Fibroblast of lung (primary cell): Measurements from ENCODE around the gene SP6.

Experiments used
- EZH2 ChIP-seq: IDR thresholded peaks from 2 replicates; pipeline ENCODE4 v1.5.1; 2012; ENCODE audit warnings: low read length, control low read depth, mild to moderate bottlenecking; ENCODE audit errors: missing control alignments
- TF ChIP-seq, protein P1 (sequence below), 2 donors: IDR thresholded peaks in 1 of 2; conservative IDR thresholded peaks in 1 of 2; 1 replicate in 1 of 2; 2 replicates in 1 of 2; pipeline ENCODE4 v1.5.1; 2011 to 2012; ENCODE audit warnings: low read length in 2 of 2, control low read depth in 1 of 2, inconsistent platforms in 1 of 2, low read depth in 1 of 2, mild to moderate bottlenecking in 1 of 2

DNA sequence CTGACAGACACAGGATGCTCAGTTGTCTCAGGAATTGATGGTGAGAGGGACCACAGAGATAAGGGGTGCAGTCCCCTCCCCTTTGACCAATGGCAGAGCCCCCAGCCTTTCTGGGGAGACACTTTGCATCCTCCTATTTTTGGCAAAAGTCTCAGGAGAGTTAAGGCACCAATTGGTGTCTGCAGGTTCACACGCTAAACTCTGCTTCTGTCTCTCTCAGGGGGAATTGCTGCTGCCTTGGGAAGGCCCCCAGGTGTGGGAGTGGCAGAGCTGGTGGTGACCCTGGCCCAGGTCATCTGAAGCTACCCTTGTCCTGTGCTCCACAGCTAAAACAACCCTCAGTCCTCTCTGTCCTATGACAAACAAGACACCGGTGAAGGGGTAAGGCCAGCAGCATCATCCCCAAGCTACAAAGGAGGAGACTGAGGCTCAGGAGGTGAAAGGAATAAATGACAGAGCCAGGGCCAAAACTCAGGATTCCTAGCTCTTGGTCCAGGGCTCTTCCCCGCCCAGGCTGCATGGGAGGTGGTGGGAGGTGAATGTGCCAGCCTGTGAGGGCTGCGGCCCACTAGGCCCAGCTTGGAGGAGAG is 49.7 kb downstream of the SP6 start:
- TF ChIP-seq, protein P1, sequence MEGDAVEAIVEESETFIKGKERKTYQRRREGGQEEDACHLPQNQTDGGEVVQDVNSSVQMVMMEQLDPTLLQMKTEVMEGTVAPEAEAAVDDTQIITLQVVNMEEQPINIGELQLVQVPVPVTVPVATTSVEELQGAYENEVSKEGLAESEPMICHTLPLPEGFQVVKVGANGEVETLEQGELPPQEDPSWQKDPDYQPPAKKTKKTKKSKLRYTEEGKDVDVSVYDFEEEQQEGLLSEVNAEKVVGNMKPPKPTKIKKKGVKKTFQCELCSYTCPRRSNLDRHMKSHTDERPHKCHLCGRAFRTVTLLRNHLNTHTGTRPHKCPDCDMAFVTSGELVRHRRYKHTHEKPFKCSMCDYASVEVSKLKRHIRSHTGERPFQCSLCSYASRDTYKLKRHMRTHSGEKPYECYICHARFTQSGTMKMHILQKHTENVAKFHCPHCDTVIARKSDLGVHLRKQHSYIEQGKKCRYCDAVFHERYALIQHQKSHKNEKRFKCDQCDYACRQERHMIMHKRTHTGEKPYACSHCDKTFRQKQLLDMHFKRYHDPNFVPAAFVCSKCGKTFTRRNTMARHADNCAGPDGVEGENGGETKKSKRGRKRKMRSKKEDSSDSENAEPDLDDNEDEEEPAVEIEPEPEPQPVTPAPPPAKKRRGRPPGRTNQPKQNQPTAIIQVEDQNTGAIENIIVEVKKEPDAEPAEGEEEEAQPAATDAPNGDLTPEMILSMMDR (conservative IDR thresholded peaks at IDR 0.05 in 1 of 2, IDR thresholded peaks at IDR 0.05 in 1 of 2; ENCODE audit: low read depth in 1 of 2, low read length in 2 of 2) = no peak
- TF ChIP-seq EZH2 = no peak
